ENCODE results near the gene LTA4H. TPM values are rescaled to one million over a fixed set of nuclear protein-coding genes. Genes with fewer than 3 reads are reported as not detected.

Gene LTA4H
- total RNA-seq, 1 donor from 2014 or later, result 27.6 TPM

DNA sequence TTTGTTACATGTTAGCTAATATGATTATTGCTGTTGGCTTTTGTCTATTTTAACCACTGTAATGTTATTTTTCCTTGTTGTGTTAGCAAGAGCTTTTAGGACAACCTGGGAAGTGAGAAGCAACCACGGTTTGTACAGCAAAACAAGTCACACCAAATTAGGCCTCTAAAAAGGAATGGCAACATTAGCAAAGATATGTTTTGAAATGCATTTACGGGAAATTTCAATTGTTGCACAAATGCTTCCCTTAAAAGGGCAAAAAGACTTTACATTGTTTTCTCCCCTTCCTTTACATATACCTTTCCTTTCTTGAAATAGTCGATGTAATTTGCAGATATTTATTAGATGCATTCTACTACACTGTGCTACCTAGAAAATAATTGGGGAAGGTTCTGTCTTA, 4.1 kb upstream of the LTA4H start:
- Mint-ChIP-seq H3K4me3 (ENCODE audit: unreplicated experiment) (no peak overlapping the region), H3K4me1 (ENCODE audit: low read depth, unreplicated experiment) (no peaks in the 10 kb centered on the region), H3K27ac (ENCODE audit: unreplicated experiment) (no peak overlapping the region), H3K9me3 (ENCODE audit: unreplicated experiment) (no peaks in the 10 kb centered on the region), H3K27me3 (ENCODE audit: unreplicated experiment) (no peaks in the 10 kb centered on the region), H3K36me3 (ENCODE audit: unreplicated experiment) (no peaks in the 10 kb centered on the region)
- DNase-seq, result no peak
- TF ChIP-seq, protein P1, sequence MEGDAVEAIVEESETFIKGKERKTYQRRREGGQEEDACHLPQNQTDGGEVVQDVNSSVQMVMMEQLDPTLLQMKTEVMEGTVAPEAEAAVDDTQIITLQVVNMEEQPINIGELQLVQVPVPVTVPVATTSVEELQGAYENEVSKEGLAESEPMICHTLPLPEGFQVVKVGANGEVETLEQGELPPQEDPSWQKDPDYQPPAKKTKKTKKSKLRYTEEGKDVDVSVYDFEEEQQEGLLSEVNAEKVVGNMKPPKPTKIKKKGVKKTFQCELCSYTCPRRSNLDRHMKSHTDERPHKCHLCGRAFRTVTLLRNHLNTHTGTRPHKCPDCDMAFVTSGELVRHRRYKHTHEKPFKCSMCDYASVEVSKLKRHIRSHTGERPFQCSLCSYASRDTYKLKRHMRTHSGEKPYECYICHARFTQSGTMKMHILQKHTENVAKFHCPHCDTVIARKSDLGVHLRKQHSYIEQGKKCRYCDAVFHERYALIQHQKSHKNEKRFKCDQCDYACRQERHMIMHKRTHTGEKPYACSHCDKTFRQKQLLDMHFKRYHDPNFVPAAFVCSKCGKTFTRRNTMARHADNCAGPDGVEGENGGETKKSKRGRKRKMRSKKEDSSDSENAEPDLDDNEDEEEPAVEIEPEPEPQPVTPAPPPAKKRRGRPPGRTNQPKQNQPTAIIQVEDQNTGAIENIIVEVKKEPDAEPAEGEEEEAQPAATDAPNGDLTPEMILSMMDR (IDR thresholded peaks at IDR 0.05; ENCODE audit: partially characterized antibody, unreplicated experiment), result no peak

DNA sequence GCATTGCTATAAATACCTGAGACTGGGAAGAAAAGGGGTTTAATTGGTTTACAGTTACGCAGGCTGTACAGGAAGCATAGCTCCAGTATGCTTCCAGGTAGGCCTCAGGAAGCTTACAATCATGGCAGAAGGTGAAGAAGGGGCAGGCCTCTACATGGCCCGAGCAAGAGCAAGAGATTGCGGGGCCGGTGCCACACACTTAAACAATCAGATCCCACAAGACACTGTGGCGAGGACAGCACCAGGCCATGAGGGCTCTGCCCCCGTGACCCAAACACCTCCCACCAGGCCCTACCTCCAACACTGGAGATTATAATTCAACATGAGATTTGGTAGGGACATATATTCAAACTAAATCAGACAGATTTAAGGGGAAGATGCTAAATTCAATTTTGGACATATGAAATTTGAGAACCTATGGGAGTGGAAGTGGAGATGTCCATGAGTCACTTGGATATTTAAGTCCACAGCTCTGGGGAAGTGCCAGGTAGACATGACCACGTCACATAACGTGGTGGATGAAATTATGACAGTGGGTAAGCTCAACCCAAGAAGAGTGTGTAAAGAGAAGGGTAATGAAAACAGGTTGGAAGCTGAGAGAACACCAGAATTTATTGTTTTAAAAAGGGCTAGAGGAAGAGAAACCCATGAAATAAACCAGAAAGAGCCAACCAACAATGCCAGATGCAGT, 1.5 kb upstream of the LTA4H start:
- Mint-ChIP-seq H3K36me3 (ENCODE audit: unreplicated experiment) (no peaks in the 10 kb centered on the region), H3K27me3 (ENCODE audit: unreplicated experiment) (no peaks in the 10 kb centered on the region), H3K4me3 (ENCODE audit: unreplicated experiment) (no peak overlapping the region), H3K9me3 (ENCODE audit: unreplicated experiment) (no peaks in the 10 kb centered on the region), H3K4me1 (ENCODE audit: low read depth, unreplicated experiment) (no peaks in the 10 kb centered on the region), H3K27ac (ENCODE audit: unreplicated experiment) (no peak overlapping the region)
- TF ChIP-seq, protein P1 (IDR thresholded peaks at IDR 0.05; ENCODE audit: partially characterized antibody, unreplicated experiment), result no peak
- no peak for DNase-seq

DNA sequence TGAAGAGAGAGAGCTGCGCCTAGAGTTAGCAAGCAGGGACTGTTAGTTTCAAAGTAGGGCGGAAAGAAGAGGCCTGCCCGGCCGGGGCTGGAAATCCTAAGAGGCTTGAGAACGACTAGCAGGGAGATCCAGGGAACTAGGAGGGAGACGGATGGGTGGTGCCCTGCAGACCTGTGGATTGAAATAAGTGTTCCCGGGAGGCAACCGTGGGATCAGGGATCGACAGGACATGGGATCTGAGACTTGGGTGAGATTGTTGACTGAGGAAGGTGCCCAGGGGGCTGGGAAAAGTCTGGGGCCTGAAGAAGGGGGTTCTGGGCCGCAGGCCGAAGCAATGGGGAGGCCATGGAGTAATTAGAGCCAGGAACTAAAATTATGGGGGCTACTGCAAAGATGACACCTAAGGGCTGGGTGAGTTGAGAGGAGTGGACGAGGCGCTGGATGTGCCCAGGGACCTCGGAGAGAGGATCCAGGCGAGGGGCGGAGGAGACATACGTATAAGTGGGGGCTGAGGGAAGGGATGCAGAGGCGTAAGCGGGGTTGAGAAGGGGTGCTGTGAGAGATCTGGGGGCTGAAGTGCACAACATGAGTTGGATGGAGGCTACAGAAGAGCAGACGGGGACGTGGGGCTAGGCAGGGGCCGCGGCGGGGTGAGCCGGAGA, 635 bp downstream of the LTA4H start:
- H3K36me3 Mint-ChIP-seq (ENCODE audit: unreplicated experiment), result no peaks in the 10 kb centered on the region
- H3K9me3 Mint-ChIP-seq (ENCODE audit: unreplicated experiment), result no peaks in the 10 kb centered on the region
- H3K27me3 Mint-ChIP-seq (ENCODE audit: unreplicated experiment), result no peaks in the 10 kb centered on the region
- no peak overlapping the region for H3K27ac Mint-ChIP-seq (ENCODE audit: unreplicated experiment)
- no peaks in the 10 kb centered on the region for H3K4me1 Mint-ChIP-seq (ENCODE audit: low read depth, unreplicated experiment)
- no peak overlapping the region for H3K4me3 Mint-ChIP-seq (ENCODE audit: unreplicated experiment)
- DNase-seq, result peak; percentile 32
- TF ChIP-seq, protein P1 (IDR thresholded peaks at IDR 0.05; ENCODE audit: partially characterized antibody, unreplicated experiment), result no peak

DNA sequence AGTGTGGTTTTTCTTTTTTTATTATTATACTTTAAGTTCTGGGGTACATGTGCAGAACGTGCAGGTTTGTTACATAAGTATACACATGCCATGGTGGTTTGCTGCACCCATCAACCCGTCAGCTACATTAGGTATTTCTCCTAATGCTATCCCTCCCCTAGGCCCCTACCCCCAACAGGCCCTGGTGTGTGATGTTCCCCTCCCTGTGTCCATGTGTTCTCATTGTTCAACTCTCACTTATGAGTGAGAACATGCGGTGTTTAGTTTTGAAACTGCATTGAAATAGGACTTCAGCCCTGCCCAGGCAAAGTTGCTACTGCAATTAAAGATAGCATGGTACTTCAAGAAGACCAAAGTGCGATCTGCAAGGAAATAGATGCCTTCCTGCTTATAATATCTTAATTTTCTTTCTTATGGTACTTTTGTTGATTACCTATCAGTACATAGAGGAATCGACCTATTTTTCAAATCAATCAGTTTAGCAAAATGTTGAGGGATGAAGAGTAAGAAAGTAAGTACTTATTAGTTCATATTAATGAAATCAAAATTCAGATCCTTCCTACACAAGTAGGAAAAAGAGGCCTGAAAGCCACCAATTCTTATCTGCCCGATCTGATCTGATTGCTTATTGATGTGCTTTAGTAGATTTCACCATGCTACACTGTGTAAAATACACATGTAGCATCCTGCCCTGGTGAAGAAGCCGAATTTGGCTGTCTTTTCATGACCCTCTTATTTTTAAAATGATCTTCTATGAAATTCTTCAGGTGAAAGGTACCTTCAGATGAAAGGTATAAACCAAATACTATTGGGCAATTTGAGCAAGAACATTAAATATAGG, 1.6 kb downstream of the LTA4H start:
- no peak overlapping the region for H3K4me3 Mint-ChIP-seq (ENCODE audit: unreplicated experiment)
- TF ChIP-seq, protein P1 (IDR thresholded peaks at IDR 0.05; ENCODE audit: partially characterized antibody, unreplicated experiment), result no peak
- H3K9me3 Mint-ChIP-seq (ENCODE audit: unreplicated experiment), result no peaks in the 10 kb centered on the region
- H3K4me1 Mint-ChIP-seq (ENCODE audit: low read depth, unreplicated experiment), result no peaks in the 10 kb centered on the region
- no peaks in the 10 kb centered on the region for H3K27me3 Mint-ChIP-seq (ENCODE audit: unreplicated experiment)
- DNase-seq, result no peak
- no peaks in the 10 kb centered on the region for H3K36me3 Mint-ChIP-seq (ENCODE audit: unreplicated experiment)
- no peak overlapping the region for H3K27ac Mint-ChIP-seq (ENCODE audit: unreplicated experiment)
